Activated CD4-positive, alpha-beta T cell treated with anti-CD3 and anti-CD28 coated beads, Interleukin-2, amount 10 ng/mL, durations not matched to agents 7 days and 5 days (primary cell): Measurements from ENCODE around the gene ZNF816. TPM values are rescaled to one million over a fixed set of nuclear protein-coding genes. Genes with fewer than 3 reads are reported as not detected.
"Not testable (repeated sequence)": the region's sequence is repeated elsewhere in the genome, so short reads cannot be mapped to it uniquely, and the experiment has no call there.

ENCODE experiments used
- CTCF ChIA-PET: fragments of 350-600 bp; sonication (Branson Sonifier 250); formaldehyde crosslinking; loops from one replicate; lab custom pipeline; 2021; ENCODE audit warnings: antibody characterized with exemption; lab: Charles Lee
- POLR2A ChIA-PET: fragments of 350-600 bp; sonication (Branson Sonifier 250); formaldehyde crosslinking; loops from one replicate; lab custom pipeline; 2021; ENCODE audit warnings: antibody characterized with exemption; lab: Charles Lee
- DNase-seq: peaks from one replicate; pipeline ENCODE4 v3.0.0-alpha.2; 2020
- H3K27ac Mint-ChIP-seq: one replicate; pipeline ENCODE4 v1.8.0; 2021; ENCODE audit warnings: mild to moderate bottlenecking, moderate library complexity, mixed read lengths
- H3K27me3 Mint-ChIP-seq: one replicate; pipeline ENCODE4 v1.8.0; 2021; ENCODE audit warnings: mixed read lengths
- H3K36me3 Mint-ChIP-seq: one replicate; pipeline ENCODE4 v1.8.0; 2021; ENCODE audit warnings: low read depth, mixed read lengths
- H3K4me1 Mint-ChIP-seq: one replicate; pipeline ENCODE4 v1.8.0; 2021; ENCODE audit warnings: mixed read lengths
- H3K4me3 Mint-ChIP-seq: one replicate; pipeline ENCODE4 v1.8.0; 2021; ENCODE audit warnings: mild to moderate bottlenecking, moderate library complexity, mixed read lengths
- H3K9me3 Mint-ChIP-seq: one replicate; pipeline ENCODE4 v1.8.0; 2021; ENCODE audit warnings: mixed read lengths
- total RNA-seq, 2 experiments: library from RNA; stranded (reverse); gene quantifications; one replicate each; pipeline ENCODE4 v1.2.3, GENCODE V29; 2021

The ZNF816 gene
- total RNA-seq, 2 experiments from 2014 or later = 14.0 to 14.5 TPM

DNA sequence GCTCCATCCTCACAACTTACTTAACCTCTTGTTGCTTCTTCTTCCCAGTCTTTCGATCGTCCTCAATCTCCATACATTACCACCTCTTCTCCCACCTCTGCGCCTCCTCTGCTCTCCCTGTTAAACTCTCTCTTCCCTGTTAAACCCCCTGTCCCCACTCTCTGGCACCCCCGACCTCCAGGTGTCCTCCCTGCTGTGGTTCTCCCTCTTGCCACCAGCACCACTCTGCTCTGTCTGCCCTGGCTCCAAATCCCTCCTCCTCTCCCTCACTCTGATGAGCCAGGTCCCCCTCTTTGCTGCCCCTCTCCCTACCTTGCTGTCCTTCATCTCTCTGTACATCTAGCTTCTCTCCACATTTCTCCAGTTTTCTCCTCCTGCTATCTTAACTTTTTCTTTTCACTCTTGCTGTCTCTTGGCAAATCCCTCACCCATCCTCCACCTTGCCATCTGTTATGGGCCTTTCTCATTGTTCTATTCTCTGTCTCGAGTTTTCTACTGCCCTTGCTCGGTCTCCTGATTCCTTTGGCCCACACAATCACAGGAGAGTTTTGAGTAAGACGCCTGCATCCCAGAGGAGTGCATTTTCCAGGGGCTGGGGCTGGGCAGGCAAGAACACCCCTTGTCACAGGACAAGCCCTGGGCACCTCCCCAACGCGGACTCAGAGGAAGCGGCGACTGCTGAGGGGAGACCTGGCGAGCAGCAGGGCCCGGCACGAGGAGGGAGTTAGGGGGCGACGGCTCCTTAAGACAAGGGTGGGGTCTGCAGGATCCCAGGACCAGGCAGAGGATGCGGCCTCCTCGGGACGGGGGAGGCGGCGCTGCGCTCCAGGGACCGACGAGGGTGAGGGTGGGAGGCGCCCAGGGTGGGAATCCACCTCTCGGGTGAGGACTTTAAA is 29.7 kb upstream of the ZNF816 start:
- peaks cover 7% of the 10 kb centered on the region for H3K27me3 Mint-ChIP-seq
- H3K9me3 Mint-ChIP-seq = peaks cover 20% of the 10 kb centered on the region
- H3K27ac Mint-ChIP-seq = no peak overlapping the region
- CTCF ChIA-PET = no interaction called here
- DNase-seq = no peak
- H3K36me3 Mint-ChIP-seq = peaks cover 4% of the 10 kb centered on the region
- H3K4me3 Mint-ChIP-seq = peak overlapping the region; percentile 73
- POLR2A ChIA-PET = no interaction called here
- H3K4me1 Mint-ChIP-seq = peaks cover 10% of the 10 kb centered on the region

DNA sequence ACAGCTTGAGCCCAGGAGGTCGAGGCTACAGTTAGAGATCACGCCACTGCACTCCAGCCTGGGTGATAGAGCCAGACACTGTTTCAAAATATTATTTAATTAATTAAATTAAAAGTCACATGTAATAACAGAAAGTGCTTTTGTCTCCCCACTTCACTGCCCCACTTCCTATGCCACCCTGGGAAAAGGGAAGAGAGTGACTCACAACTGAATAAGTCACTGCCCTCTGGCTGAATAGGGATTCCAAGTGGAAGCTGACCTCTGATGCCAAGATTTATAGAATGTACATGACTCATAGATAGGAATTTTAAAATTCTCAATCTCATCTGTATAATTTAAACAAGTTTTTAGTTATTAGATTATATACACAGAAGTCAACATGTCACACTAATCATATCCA is 28.8 kb upstream of the ZNF816 start:
- Mint-ChIP-seq H3K9me3 (peaks cover 27% of the 10 kb centered on the region), H3K4me3 (no peak overlapping the region), H3K27ac (no peak overlapping the region), H3K36me3 (peaks cover 4% of the 10 kb centered on the region), H3K27me3 (peaks cover 7% of the 10 kb centered on the region), H3K4me1 (peaks cover 10% of the 10 kb centered on the region)
- ChIA-PET CTCF (no interaction called here), POLR2A (no interaction called here)
- DNase-seq = no peak

DNA sequence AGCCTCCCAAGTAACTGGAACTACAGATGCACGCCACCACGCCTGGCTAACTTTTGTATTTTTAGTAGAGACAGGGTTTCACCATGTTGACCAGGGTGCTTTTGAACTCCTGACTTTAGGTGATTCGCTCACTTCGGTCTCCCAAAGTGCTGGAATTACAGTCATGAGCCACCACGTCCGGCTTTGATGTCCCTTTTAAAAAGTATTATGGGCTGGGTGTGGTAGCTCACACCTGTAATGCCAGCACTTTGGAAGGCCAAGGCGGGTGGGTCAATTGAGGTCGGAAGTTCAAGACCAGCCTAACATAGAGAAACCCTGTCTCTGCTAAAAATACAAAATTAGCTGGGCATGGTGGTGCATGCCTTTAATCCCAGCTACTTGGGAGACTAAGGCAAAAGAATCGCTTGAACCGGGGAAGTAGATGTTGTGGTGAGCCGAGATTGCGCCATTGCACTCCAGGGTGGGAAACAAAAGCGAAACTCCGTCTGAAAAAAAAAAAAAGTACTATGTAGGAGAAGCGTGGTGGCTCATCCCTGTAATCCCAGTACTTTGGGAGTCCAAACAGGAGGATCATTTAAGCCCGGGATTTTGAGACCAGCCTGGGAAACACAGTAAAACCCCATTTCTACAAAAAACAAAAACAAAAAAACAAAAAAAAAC is 28.2 kb upstream of the ZNF816 start:
- ChIA-PET CTCF (no interaction called here), POLR2A (no interaction called here)
- Mint-ChIP-seq H3K9me3 (peaks cover 30% of the 10 kb centered on the region), H3K4me1 (peaks cover 10% of the 10 kb centered on the region), H3K27ac (no peak overlapping the region), H3K27me3 (peaks cover 7% of the 10 kb centered on the region), H3K36me3 (peaks cover 4% of the 10 kb centered on the region), H3K4me3 (no peak overlapping the region)
- no peak for DNase-seq

DNA sequence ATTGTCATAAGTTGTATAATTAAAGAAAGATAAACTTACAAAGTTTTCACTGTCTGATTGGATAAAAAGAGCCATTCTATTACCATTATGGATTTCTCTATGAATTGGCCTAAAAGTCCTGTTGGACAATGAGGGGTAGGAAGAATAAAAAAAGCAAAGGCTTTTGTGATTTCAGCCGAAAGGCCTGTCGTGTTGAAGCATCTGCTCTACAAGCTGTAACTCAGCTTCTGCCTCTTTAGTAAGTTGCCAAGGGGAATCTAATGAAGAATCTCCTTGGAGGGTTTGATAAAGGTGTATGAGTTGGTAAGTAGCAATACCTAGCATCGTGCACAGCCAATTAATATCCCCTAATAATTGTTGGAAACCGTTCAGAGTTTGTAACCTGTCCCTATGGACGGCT is 25.8 kb upstream of the ZNF816 start:
- ChIA-PET CTCF (interaction anchor here (0.6 kb wide), 1 partner anchor 324 kb away, joined by 3 read pairs; no protein-coding TSS in a partner anchor), POLR2A (no interaction called here)
- Mint-ChIP-seq H3K27me3 (peaks cover 7% of the 10 kb centered on the region), H3K4me1 (peaks cover 5% of the 10 kb centered on the region), H3K9me3 (peaks cover 40% of the 10 kb centered on the region), H3K4me3 (no peak overlapping the region), H3K27ac (no peak overlapping the region), H3K36me3 (peaks cover 4% of the 10 kb centered on the region)
- no peak for DNase-seq

DNA sequence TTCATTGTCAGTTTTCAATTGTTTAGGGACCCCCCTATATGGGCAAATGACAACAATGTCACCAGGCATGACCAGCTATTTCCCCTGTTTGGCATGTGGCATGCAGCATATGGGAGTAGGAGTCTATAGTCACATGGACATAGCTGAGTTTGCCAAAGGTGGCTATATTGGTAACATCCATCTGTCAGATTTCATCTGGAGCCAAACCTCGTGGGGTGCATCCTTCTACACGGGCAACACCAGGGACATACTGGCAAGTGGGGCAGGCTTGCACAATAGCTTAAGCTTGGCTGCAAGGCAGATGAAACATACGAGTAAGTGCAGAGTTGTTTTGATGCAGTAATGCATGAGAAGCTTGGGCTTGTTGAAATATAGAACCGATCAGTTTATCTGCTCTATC is 24.5 kb upstream of the ZNF816 start:
- Mint-ChIP-seq H3K36me3 (peaks cover under 1% of the 10 kb centered on the region), H3K4me3 (no peak overlapping the region), H3K27me3 (peaks cover 3% of the 10 kb centered on the region), H3K27ac (no peak overlapping the region), H3K9me3 (peaks cover 36% of the 10 kb centered on the region), H3K4me1 (no peaks in the 10 kb centered on the region)
- POLR2A ChIA-PET = no interaction called here
- CTCF ChIA-PET = no interaction called here
- DNase-seq = no peak

DNA sequence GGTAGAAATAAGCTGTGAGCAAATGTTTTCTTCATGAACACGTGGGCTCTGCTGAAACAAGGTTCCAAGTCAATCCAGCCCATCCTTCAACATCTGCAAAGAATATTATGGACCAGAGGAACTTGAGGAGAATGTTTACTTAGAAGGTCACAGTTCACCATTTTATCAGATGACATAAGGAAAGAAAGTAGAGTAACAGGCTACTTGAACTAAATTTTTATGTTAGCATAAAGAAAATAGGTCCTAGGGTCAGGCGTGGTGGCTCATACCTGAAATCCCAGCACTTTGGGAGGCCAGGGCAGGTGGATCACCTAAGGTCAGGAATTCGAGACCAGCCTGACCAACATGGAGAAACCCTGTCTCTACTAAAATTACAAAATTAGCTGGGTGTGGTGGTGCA is 20.5 kb upstream of the ZNF816 start:
- H3K9me3 Mint-ChIP-seq = peaks cover 39% of the 10 kb centered on the region
- CTCF ChIA-PET, POLR2A ChIA-PET: not testable (repeated sequence)

DNA sequence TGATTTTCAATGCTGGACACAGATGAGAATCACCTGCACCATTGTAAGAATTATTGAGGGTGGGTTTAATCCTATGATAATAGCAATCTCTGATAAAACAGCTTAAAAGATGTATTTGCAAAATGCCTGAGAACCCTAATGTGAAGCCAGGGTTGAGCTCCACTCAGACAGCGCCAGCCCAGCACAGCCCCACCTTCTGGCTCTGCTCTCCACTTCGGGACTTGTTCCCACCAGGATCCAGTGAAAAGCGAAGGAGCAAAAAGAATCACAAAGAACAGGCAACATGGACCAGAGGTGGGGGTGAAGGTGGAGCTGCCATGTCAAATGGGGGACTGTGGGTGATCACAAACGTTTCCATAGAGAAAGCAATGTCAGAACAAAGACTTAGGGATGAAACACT is 18.6 kb upstream of the ZNF816 start:
- H3K27ac Mint-ChIP-seq = no peak overlapping the region
- H3K9me3 Mint-ChIP-seq = peaks cover 28% of the 10 kb centered on the region
- no peak overlapping the region for H3K4me3 Mint-ChIP-seq
- H3K4me1 Mint-ChIP-seq = no peaks in the 10 kb centered on the region
- POLR2A ChIA-PET = no interaction called here
- no peaks in the 10 kb centered on the region for H3K27me3 Mint-ChIP-seq
- CTCF ChIA-PET = interaction anchor here (0.7 kb wide), 1 partner anchor 612 kb away, joined by 3 read pairs; no protein-coding TSS in a partner anchor
- H3K36me3 Mint-ChIP-seq = no peaks in the 10 kb centered on the region
- DNase-seq = no peak

More for the DNA sequence above, 20.5 kb upstream of the ZNF816 start:
- not testable (repeated sequence) for H3K4me3 Mint-ChIP-seq, H3K4me1 Mint-ChIP-seq, H3K27ac Mint-ChIP-seq, H3K27me3 Mint-ChIP-seq, H3K36me3 Mint-ChIP-seq, DNase-seq

DNA sequence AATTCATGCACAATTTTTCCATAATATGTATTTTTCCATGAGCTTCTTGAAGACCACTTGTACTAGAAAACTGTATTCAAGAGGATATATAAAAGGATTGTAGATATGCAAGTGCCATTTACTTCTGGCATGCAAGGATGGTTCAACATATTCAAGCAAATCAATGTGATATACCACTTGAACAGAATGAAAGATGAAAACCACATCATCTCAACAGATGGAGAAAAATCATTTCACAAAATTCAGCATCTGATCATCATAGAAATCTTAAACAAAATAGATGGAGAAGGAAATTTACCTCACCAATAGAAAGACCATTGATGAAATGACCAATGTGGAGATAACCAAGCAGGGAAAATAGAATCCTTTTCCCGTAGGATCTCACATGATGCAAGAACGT is 5.1 kb upstream of the ZNF816 start:
- Mint-ChIP-seq H3K4me1 (peaks cover 12% of the 10 kb centered on the region), H3K27ac (no peak overlapping the region), H3K36me3 (peaks cover 18% of the 10 kb centered on the region), H3K27me3 (no peaks in the 10 kb centered on the region), H3K9me3 (peaks cover 47% of the 10 kb centered on the region), H3K4me3 (no peak overlapping the region)
- DNase-seq = no peak
- CTCF ChIA-PET = no interaction called here
- POLR2A ChIA-PET = no interaction called here

DNA sequence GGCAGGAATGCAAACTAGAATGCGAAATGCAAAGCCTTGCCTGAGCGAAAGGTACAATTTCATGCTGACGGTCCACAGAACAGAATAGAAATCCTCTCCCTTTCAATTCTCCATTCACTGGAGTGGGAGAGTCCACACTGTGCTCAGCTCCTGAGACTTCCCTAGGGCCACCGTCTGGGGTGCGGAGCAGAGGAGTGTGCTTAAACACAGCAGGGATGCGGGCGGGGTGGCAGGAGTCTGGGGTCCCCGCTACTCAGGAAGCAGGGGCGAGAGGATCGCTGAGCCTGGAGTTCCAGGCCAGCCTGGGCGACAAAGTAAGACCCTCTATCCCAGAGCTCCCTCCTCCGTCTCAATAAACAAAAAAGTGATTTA is 552 bp upstream of the ZNF816 start:
- POLR2A ChIA-PET = no interaction called here

DNA sequence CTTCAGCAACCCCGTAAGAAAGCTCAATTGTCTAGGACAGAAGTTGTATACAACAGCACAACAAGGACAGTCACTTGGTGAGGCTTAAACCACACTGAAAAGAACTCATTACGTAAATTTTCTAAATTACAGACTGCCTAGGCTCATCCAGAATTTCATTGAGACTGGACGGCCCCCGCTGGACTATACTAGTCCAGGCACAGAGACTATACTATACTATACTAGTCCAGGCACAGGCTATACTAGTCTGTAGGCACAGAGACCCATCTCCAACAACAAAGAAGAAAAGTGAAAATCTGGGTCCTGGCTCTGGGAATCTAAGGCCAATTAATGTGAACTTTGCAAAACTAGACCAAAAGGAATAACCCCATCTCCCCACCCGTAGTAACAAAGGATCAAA is 700 bp downstream of the ZNF816 start:
- Mint-ChIP-seq H3K4me1 (peaks cover 32% of the 10 kb centered on the region), H3K4me3 (peak overlapping the region; percentile 96), H3K9me3 (peaks cover 42% of the 10 kb centered on the region), H3K27me3 (no peaks in the 10 kb centered on the region), H3K27ac (peak overlapping the region; percentile 97), H3K36me3 (peaks cover 53% of the 10 kb centered on the region)
- ChIA-PET POLR2A (no interaction called here), CTCF (no interaction called here)
- no peak for DNase-seq

More for the DNA sequence above, 552 bp upstream of the ZNF816 start:
- H3K9me3 Mint-ChIP-seq = peaks cover 42% of the 10 kb centered on the region
- no peaks in the 10 kb centered on the region for H3K27me3 Mint-ChIP-seq
- H3K36me3 Mint-ChIP-seq = peaks cover 45% of the 10 kb centered on the region
- peak overlapping the region; percentile 96 for H3K4me3 Mint-ChIP-seq
- DNase-seq = no peak
- CTCF ChIA-PET = interaction anchor here (1.3 kb wide), 2 partner anchors 14 to 31 kb away, joined by 3 read pairs; no protein-coding TSS in a partner anchor
- H3K4me1 Mint-ChIP-seq = peaks cover 32% of the 10 kb centered on the region
- H3K27ac Mint-ChIP-seq = peak overlapping the region; percentile 97

DNA sequence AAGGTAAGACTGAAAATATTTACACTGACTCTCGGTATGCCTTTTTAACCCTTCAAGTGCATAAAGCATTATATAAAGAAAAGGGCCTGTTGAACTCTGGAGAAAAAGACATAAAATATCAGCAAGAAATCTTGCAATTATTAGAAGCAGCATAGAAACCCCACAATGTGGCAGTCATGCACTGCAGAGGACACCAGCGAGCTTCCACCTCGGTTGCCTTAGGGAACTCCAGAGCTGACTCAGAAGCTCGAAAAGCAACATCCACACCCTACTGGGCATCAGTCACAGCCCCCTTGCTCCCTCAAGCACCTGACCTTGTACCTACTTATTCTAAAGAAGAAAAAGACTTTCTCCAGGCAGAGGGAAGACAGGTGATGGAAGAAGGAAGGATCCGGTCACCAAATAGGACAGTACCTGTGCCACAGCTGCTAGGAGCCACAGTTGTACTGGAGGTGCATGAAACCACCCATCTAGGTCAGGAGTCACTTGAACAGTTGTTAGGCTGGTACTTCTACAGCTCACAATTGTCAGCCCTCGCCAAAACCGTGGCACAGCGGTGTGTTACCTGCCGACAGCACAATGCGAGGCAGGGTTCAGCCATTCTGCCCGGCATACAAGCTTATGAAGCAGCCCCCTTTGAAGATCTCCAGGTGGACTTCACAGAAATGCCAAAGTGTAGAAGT is 2.9 kb downstream of the ZNF816 start:
- no peaks in the 10 kb centered on the region for H3K27me3 Mint-ChIP-seq
- H3K9me3 Mint-ChIP-seq = peaks cover 52% of the 10 kb centered on the region
- peaks cover 73% of the 10 kb centered on the region for H3K36me3 Mint-ChIP-seq
- H3K4me3 Mint-ChIP-seq = no peak overlapping the region
- no peak overlapping the region for H3K27ac Mint-ChIP-seq
- ChIA-PET POLR2A (no interaction called here), CTCF (interaction anchor here (1.0 kb wide), 1 partner anchor 32 kb away, joined by 4 read pairs; no protein-coding TSS in a partner anchor)
- peaks cover 32% of the 10 kb centered on the region for H3K4me1 Mint-ChIP-seq
- DNase-seq = no peak

DNA sequence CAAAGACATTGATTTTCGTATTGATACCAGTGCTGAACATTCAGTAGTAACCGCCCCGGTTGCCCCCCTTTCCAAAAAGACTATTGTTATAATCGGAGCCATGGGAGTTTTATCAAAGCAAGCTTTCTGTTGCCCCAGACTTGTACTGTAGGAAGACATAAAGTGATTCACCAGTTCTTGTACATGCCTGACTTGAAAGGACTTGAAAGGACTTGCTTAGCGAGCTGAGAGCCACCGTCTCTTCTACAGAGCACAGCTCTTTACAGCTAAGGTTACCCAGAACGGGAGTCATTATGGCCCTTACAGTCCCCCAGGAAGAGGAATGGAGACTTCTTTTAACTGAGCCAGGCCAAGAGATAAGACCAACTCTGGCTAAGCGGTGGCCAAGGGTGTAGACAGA is 5.1 kb downstream of the ZNF816 start:
- Mint-ChIP-seq H3K9me3 (peaks cover 53% of the 10 kb centered on the region), H3K4me3 (no peak overlapping the region), H3K4me1 (peaks cover 19% of the 10 kb centered on the region), H3K27ac (peak overlapping the region; percentile 2), H3K27me3 (no peaks in the 10 kb centered on the region), H3K36me3 (peaks cover 83% of the 10 kb centered on the region)
- no peak for DNase-seq
- POLR2A ChIA-PET = no interaction called here
- CTCF ChIA-PET = no interaction called here

DNA sequence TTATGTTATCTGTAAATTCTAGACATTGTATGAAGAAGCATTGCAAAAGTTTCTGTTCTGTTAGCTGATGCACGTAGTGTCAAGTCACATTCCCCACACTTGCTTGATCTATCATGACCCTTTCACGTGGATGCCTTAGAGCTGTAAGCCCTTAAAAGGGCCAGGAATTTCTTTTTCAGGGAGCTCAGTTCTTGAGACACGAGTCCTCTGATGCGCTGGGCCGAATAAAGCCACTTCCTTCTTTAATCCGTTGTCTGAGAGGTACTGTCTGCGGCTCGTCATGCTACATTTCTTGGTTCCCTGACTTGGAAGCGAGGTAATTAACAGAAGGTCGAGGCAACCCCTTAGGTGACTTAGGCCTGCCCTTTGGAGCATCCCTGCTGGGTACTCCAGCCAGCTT is 5.8 kb downstream of the ZNF816 start:
- Mint-ChIP-seq H3K27ac (no peak overlapping the region), H3K9me3 (peaks cover 60% of the 10 kb centered on the region), H3K4me1 (peaks cover 16% of the 10 kb centered on the region), H3K4me3 (no peak overlapping the region), H3K36me3 (peaks cover 89% of the 10 kb centered on the region), H3K27me3 (no peaks in the 10 kb centered on the region)
- POLR2A ChIA-PET = no interaction called here
- DNase-seq = no peak
- CTCF ChIA-PET = no interaction called here
